ENCODE measurements around the gene NLRP3.

The NLRP3 gene

GRCh38 chr1:247448107-247448791 lies 32.3 kb downstream of the NLRP3 start:
- POLR2A ChIA-PET, result no interaction called here
- H3K4me3 ChIP-seq (ENCODE audit: low read depth, low read length), result peak overlapping the region; percentile 53
- TF ChIP-seq CTCF (IDR thresholded peaks at IDR 0.05; ENCODE audit: insufficient read depth, low read length, missing control alignments), result no peak
- CTCF ChIA-PET, result interaction anchor here (1.0 to 2.4 kb wide), 2 partner anchors 58 to 75 kb away, joined by 3 to 6 read pairs; no protein-coding TSS in a partner anchor
- DNase-seq (ENCODE audit: low read depth, low spot score), result no peak

- no peak overlapping the region for H3K4me3 ChIP-seq (ENCODE audit: low read depth, low read length)
- DNase-seq (ENCODE audit: low read depth, low spot score), result no peak
- POLR2A ChIA-PET, result no interaction called here
- CTCF ChIA-PET, result no interaction called here
- TF ChIP-seq CTCF (IDR thresholded peaks at IDR 0.05; ENCODE audit: insufficient read depth, low read length, missing control alignments), result no peak
These were observed 35.5 kb downstream of the NLRP3 start for GRCh38 chr1:247451388-247452010.

- TF ChIP-seq CTCF (IDR thresholded peaks at IDR 0.05; ENCODE audit: insufficient read depth, low read length, missing control alignments), result no peak
- H3K4me3 ChIP-seq (ENCODE audit: low read depth, low read length), result no peak overlapping the region
- ChIA-PET CTCF (no interaction called here), POLR2A (no interaction called here)
- DNase-seq (ENCODE audit: low read depth, low spot score), result no peak
These were observed 36.6 kb downstream of the NLRP3 start for GRCh38 chr1:247452447-247453039.

GRCh38 chr1:247453245-247453644 lies 37.3 kb downstream of the NLRP3 start:
- no peak for DNase-seq (ENCODE audit: low read depth, low spot score)
- no peak overlapping the region for H3K4me3 ChIP-seq (ENCODE audit: low read depth, low read length)
- POLR2A ChIA-PET, result no interaction called here
- TF ChIP-seq CTCF (IDR thresholded peaks at IDR 0.05; ENCODE audit: insufficient read depth, low read length, missing control alignments), result no peak
- CTCF ChIA-PET, result no interaction called here

- no peak overlapping the region for H3K4me3 ChIP-seq (ENCODE audit: low read depth, low read length)
- no peak for DNase-seq (ENCODE audit: low read depth, low spot score)
- ChIA-PET POLR2A (no interaction called here), CTCF (no interaction called here)
- TF ChIP-seq CTCF (IDR thresholded peaks at IDR 0.05; ENCODE audit: insufficient read depth, low read length, missing control alignments), result no peak
These were observed 38.0 kb downstream of the NLRP3 start for GRCh38 chr1:247453997-247454396.

GRCh38 chr1:247456021-247456420 lies 40.0 kb downstream of the NLRP3 start:
- no peak overlapping the region for H3K4me3 ChIP-seq (ENCODE audit: low read depth, low read length)
- POLR2A ChIA-PET, result no interaction called here
- no peak for TF ChIP-seq CTCF (IDR thresholded peaks at IDR 0.05; ENCODE audit: insufficient read depth, low read length, missing control alignments)
- CTCF ChIA-PET, result no interaction called here
- no peak for DNase-seq (ENCODE audit: low read depth, low spot score)

All from AG04449 (cell line).